Measurements from ENCODE around the gene AKR1C1.

- TF ChIP-seq POLR2AphosphoS5 (IDR thresholded peaks at IDR 0.05; ENCODE audit: low read depth, low read length) = no peak
- no peak for TF ChIP-seq SIN3A (IDR thresholded peaks at IDR 0.05; ENCODE audit: borderline replicate concordance, insufficient read depth, low read depth, low read length)
- no peak for TF ChIP-seq CTCF (IDR thresholded peaks at IDR 0.05)
- TF ChIP-seq TCF7L2 (IDR thresholded peaks at IDR 0.05; ENCODE audit: low read depth, low read length) = no peak
- no peak for TF ChIP-seq REST (IDR thresholded peaks at IDR 0.05; ENCODE audit: insufficient read depth in 1 of 2, low read depth in 2 of 2, low read length in 1 of 2)
These were observed 48.9 kb upstream of the AKR1C1 start for GRCh38 chr10:4914213-4914850.

Measured in Panc1 (cell line).